KMS-11 (cell line): Measurements from ENCODE around the gene LCP1.

ENCODE experiments used
- H2AFZ ChIP-seq: fragments of 200-600 bp; sonication (generic); 2 replicates; pipeline ENCODE4 v1.6.1; 2016; ENCODE audit warnings: antibody characterized with exemption, mixed run types, low read depth
- H3K27ac ChIP-seq: fragments of 200-600 bp; sonication (generic); 2 replicates; pipeline ENCODE4 v1.6.1; 2016; ENCODE audit warnings: mild to moderate bottlenecking, mixed run types
- H3K27me3 ChIP-seq: fragments of 200-600 bp; sonication (generic); 2 replicates; pipeline ENCODE4 v1.6.1; 2017; ENCODE audit warnings: mild to moderate bottlenecking, low read depth, mixed run types, moderate library complexity; ENCODE audit not compliant: insufficient read depth
- H3K36me3 ChIP-seq: fragments of 200-600 bp; sonication (generic); 2 replicates; pipeline ENCODE4 v1.6.1; 2017; ENCODE audit warnings: mild to moderate bottlenecking, mixed run types; ENCODE audit not compliant: insufficient read depth
- H3K4me1 ChIP-seq: fragments of 200-600 bp; sonication (generic); 2 replicates; pipeline ENCODE4 v1.6.1; 2016; ENCODE audit warnings: mild to moderate bottlenecking, low read depth, mixed run types; ENCODE audit not compliant: poor library complexity, severe bottlenecking
- H3K4me2 ChIP-seq: fragments of 200-600 bp; sonication (generic); 2 replicates; pipeline ENCODE4 v1.7.0; 2016; ENCODE audit warnings: mild to moderate bottlenecking, mixed run types
- H3K4me3 ChIP-seq: fragments of 200-600 bp; sonication (generic); IDR thresholded peaks from 2 replicates; pipeline ENCODE4 v1.6.1; 2017; ENCODE audit warnings: low read depth, low read length, mixed read lengths; ENCODE audit not compliant: insufficient read depth
- H3K79me2 ChIP-seq: fragments of 200-600 bp; sonication (generic); 2 replicates; pipeline ENCODE4 v1.6.1; 2016; ENCODE audit warnings: low read depth, mixed run types; ENCODE audit not compliant: insufficient read depth
- H3K9ac ChIP-seq: fragments of 200-600 bp; sonication (generic); 2 replicates; pipeline ENCODE4 v1.6.1; 2016; ENCODE audit warnings: mild to moderate bottlenecking, mixed run types
- H4K20me1 ChIP-seq: fragments of 200-600 bp; sonication (generic); 2 replicates; pipeline ENCODE4 v1.6.1; 2016; ENCODE audit warnings: mild to moderate bottlenecking, mixed run types; ENCODE audit not compliant: insufficient read depth
- CTCF ChIP-seq: fragments of 200-600 bp; sonication (generic); conservative IDR thresholded peaks from 2 replicates; pipeline ENCODE4 v1.6.1; 2017; ENCODE audit warnings: low read depth, mild to moderate bottlenecking, antibody characterized with exemption, low read length, moderate library complexity, mixed read lengths

The LCP1 gene

GRCh38 chr13:46176756-46177155 is 5.2 kb downstream of the LCP1 start:
- Histone ChIP-seq H3K9ac (no peak overlapping the region), H3K4me3 (no peak overlapping the region), H3K4me2 (no peak overlapping the region), H3K79me2 (no peaks in the 10 kb centered on the region), H3K4me1 (peaks cover 54% of the 10 kb centered on the region), H3K27me3 (no peaks in the 10 kb centered on the region), H2AFZ (no peak overlapping the region), H4K20me1 (no peaks in the 10 kb centered on the region), H3K36me3 (no peaks in the 10 kb centered on the region), H3K27ac (no peak overlapping the region)
- no peak for TF ChIP-seq CTCF

- Histone ChIP-seq H3K27me3 (no peaks in the 10 kb centered on the region), H2AFZ (no peak overlapping the region), H3K9ac (no peak overlapping the region), H3K4me2 (no peak overlapping the region), H3K4me1 (peaks cover 34% of the 10 kb centered on the region), H4K20me1 (no peaks in the 10 kb centered on the region), H3K4me3 (no peak overlapping the region), H3K79me2 (no peaks in the 10 kb centered on the region), H3K27ac (no peak overlapping the region), H3K36me3 (no peaks in the 10 kb centered on the region)
- no peak for TF ChIP-seq CTCF
Measured at GRCh38 chr13:46173656-46174055, 8.3 kb downstream of the LCP1 start.

GRCh38 chr13:46172531-46172991 is 9.4 kb downstream of the LCP1 start:
- H3K4me1 ChIP-seq, result peaks cover 25% of the 10 kb centered on the region
- TF ChIP-seq CTCF, result no peak
- H3K79me2 ChIP-seq, result no peaks in the 10 kb centered on the region
- H3K9ac ChIP-seq, result no peak overlapping the region
- no peak overlapping the region for H3K4me2 ChIP-seq
- H4K20me1 ChIP-seq, result no peaks in the 10 kb centered on the region
- H3K27ac ChIP-seq, result no peak overlapping the region
- H3K4me3 ChIP-seq, result no peak overlapping the region
- no peak overlapping the region for H2AFZ ChIP-seq
- no peaks in the 10 kb centered on the region for H3K36me3 ChIP-seq
- no peaks in the 10 kb centered on the region for H3K27me3 ChIP-seq

GRCh38 chr13:46171739-46172138 is 10.2 kb downstream of the LCP1 start:
- no peaks in the 10 kb centered on the region for H3K36me3 ChIP-seq
- H2AFZ ChIP-seq, result no peak overlapping the region
- no peak overlapping the region for H3K27ac ChIP-seq
- peaks cover 29% of the 10 kb centered on the region for H3K4me1 ChIP-seq
- H3K79me2 ChIP-seq, result no peaks in the 10 kb centered on the region
- TF ChIP-seq CTCF, result no peak
- no peaks in the 10 kb centered on the region for H4K20me1 ChIP-seq
- no peak overlapping the region for H3K4me3 ChIP-seq
- H3K9ac ChIP-seq, result no peak overlapping the region
- H3K27me3 ChIP-seq, result 0 out of 2 replicates have a peak, but pooled peaks cover 4% of the 10 kb centered on the region
- no peak overlapping the region for H3K4me2 ChIP-seq
